GM12892 (cell line): ENCODE data around the gene TMEM87A.

Experiments
- POLR2A ChIP-seq: IDR thresholded peaks from 2 replicates; pipeline ENCODE4 v1.6.1; 2011; ENCODE audit warnings: low read depth, low read length, control low read depth
- POLR2AphosphoS5 ChIP-seq: IDR thresholded peaks from 2 replicates; pipeline ENCODE4 v1.6.1; 2011; ENCODE audit warnings: low read depth, low read length, control low read depth
- TAF1 ChIP-seq: IDR thresholded peaks from 2 replicates; pipeline ENCODE4 v1.6.1; 2011; ENCODE audit warnings: low read depth, mild to moderate bottlenecking, control low read depth, low read length, borderline replicate concordance

- TF ChIP-seq POLR2A = no peak
- TF ChIP-seq POLR2AphosphoS5 = no peak
- TF ChIP-seq TAF1 = no peak
Observed at GRCh38 chr15:42193383-42193782, 79.8 kb downstream of the TMEM87A start.
